DMS153 treated with DMSO at 0.1 percent for 48 hours (cell line): ENCODE results near the gene ACOXL.
"Not testable (repeated sequence)": the region's sequence is repeated elsewhere in the genome, so short reads cannot be mapped to it uniquely, and the experiment has no call there.

ENCODE experiments used
- DNase-seq: peaks from one replicate; lab custom pipeline; 2025; ENCODE audit not compliant: unreplicated experiment; lab: John Stamatoyannopoulos, UW

The ACOXL gene

GRCh38 chr2:111050701-111051376, 318.5 kb downstream of the ACOXL start:
- no peak for DNase-seq

GRCh38 chr2:111052621-111053020, 320.2 kb downstream of the ACOXL start:
- no peak for DNase-seq

GRCh38 chr2:111053266-111053665, 320.9 kb downstream of the ACOXL start:
- DNase-seq: no peak

GRCh38 chr2:111053825-111054515, 321.6 kb downstream of the ACOXL start:
- no peak for DNase-seq

- DNase-seq: no peak
These were observed 322.7 kb downstream of the ACOXL start for GRCh38 chr2:111054791-111055691.

- DNase-seq: no peak
These were observed 323.4 kb downstream of the ACOXL start for GRCh38 chr2:111055735-111056134.

- DNase-seq: no peak
These were observed 324.7 kb downstream of the ACOXL start for GRCh38 chr2:111057045-111057444.

- no peak for DNase-seq
These were observed 325.3 kb downstream of the ACOXL start for GRCh38 chr2:111057721-111058120.

- DNase-seq: no peak
These were observed 325.9 kb downstream of the ACOXL start for GRCh38 chr2:111058264-111058663.

GRCh38 chr2:111061191-111061590, 328.8 kb downstream of the ACOXL start:
- no peak for DNase-seq

GRCh38 chr2:111062417-111062816, 330.0 kb downstream of the ACOXL start:
- DNase-seq: no peak

GRCh38 chr2:111066062-111066593, 333.8 kb downstream of the ACOXL start:
- no peak for DNase-seq

GRCh38 chr2:111068435-111069058, 336.2 kb downstream of the ACOXL start:
- peak; percentile 72 for DNase-seq

- DNase-seq: no peak
These were observed 337.3 kb downstream of the ACOXL start for GRCh38 chr2:111069722-111070121.

- peak; percentile 33 for DNase-seq
These were observed 339.3 kb downstream of the ACOXL start for GRCh38 chr2:111071600-111072171.

- no peak for DNase-seq
These were observed 340.0 kb downstream of the ACOXL start for GRCh38 chr2:111072220-111072871.

- DNase-seq: not testable (repeated sequence)
These were observed 350.3 kb downstream of the ACOXL start for GRCh38 chr2:111082659-111083058.

- no peak for DNase-seq
These were observed 359.4 kb downstream of the ACOXL start for GRCh38 chr2:111091811-111092211.

- no peak for DNase-seq
These were observed 362.3 kb downstream of the ACOXL start for GRCh38 chr2:111094691-111095090.

- DNase-seq: no peak
These were observed 363.1 kb downstream of the ACOXL start for GRCh38 chr2:111095434-111095833.
